SU-DHL-6 (cell line): ENCODE measurements around the gene POLK.

Experiments used
- EZH2phosphoT487 ChIP-seq: fragments of 200-600 bp; sonication (generic), shearing (Covaris generic); conservative IDR thresholded peaks from 2 replicates; pipeline ENCODE4 v1.6.1; 2018; ENCODE audit warnings: mild to moderate bottlenecking, antibody characterized with exemption, low read length, moderate library complexity, mixed read lengths
- TF ChIP-seq, protein P1 (sequence below): fragments of 200-600 bp; sonication (generic); IDR thresholded peaks from one replicate; pipeline ENCODE4 v1.5.1; 2017; ENCODE audit warnings: antibody characterized with exemption, mild to moderate bottlenecking, low read length, moderate library complexity; ENCODE audit not compliant: insufficient read depth, poor library complexity, severe bottlenecking

DNA sequence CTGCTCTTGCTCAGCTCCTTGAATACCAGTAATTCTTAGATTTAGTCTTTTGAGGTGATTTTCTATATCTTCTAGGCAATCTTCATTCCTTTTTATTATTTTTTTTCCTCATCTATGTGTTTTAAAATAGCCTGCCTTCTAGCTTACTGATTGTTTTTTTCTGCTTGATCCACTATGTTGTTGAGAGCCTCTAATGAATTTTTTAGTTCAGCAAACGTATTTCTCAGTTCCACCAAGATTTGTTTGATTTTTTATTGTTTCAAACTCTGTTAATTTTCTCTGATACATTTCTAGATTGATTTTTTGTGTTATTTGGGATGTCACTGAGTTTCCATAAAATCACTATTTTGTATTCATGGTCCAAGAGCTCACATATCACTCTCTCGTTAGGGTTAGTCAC lies 9.5 kb downstream of the POLK start:
- TF ChIP-seq, protein P1, sequence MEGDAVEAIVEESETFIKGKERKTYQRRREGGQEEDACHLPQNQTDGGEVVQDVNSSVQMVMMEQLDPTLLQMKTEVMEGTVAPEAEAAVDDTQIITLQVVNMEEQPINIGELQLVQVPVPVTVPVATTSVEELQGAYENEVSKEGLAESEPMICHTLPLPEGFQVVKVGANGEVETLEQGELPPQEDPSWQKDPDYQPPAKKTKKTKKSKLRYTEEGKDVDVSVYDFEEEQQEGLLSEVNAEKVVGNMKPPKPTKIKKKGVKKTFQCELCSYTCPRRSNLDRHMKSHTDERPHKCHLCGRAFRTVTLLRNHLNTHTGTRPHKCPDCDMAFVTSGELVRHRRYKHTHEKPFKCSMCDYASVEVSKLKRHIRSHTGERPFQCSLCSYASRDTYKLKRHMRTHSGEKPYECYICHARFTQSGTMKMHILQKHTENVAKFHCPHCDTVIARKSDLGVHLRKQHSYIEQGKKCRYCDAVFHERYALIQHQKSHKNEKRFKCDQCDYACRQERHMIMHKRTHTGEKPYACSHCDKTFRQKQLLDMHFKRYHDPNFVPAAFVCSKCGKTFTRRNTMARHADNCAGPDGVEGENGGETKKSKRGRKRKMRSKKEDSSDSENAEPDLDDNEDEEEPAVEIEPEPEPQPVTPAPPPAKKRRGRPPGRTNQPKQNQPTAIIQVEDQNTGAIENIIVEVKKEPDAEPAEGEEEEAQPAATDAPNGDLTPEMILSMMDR = no peak
- TF ChIP-seq EZH2phosphoT487 = no peak
